Endothelial cell of umbilical vein (primary cell): ENCODE data around the gene MOK. TPM values are rescaled to one million over a fixed set of nuclear protein-coding genes. Genes with fewer than 3 reads are reported as not detected.

Experiments
- BruUV-seq: library from RNA; stranded (reverse); fragments of 400-500 nt; replicated peaks from 2 replicates; lab custom pipeline; 2021; lab: Mats Ljungman, UMichigan
- CTCF ChIA-PET: fragments of 300-600, 350-600 bp; sonication (Branson Sonifier 250); formaldehyde crosslinking; loops from one replicate; lab custom pipeline; 2021; ENCODE audit warnings: antibody characterized with exemption, inconsistent platforms; lab: Charles Lee
- POLR2A ChIA-PET: fragments of 300-600, 350-600 bp; sonication (Branson Sonifier 250); formaldehyde crosslinking; loops from one replicate; lab custom pipeline; 2021; ENCODE audit warnings: antibody characterized with exemption, inconsistent platforms; lab: Charles Lee
- DNase-seq: peaks from one replicate; pipeline ENCODE4 v3.0.0-alpha.2; 2011; ENCODE audit warnings: low read depth, low spot score
- FAIRE-seq: peaks from 2 replicates; lab custom pipeline; 2011; peaks lifted over from hg19 to GRCh38; lab: Jason Lieb, UNC
- H2AFZ ChIP-seq: 2 replicates; pipeline ENCODE4 v1.6.0; 2012; ENCODE audit warnings: low read depth, low read length, control low read depth, inconsistent platforms
- H3K27ac ChIP-seq: 2 replicates; pipeline ENCODE4 v1.5.1; 2011; ENCODE audit warnings: low read depth, mild to moderate bottlenecking, control low read depth, low read length, moderate library complexity; ENCODE audit not compliant: insufficient read depth
- H3K27me3 ChIP-seq, 2 experiments: 2 replicates each; pipeline versions ENCODE4 v1.6.0 to v1.6.1; 2011; ENCODE audit warnings: low read length in 2 of 2, mixed read lengths in 1 of 2; ENCODE audit not compliant: control insufficient read depth in 2 of 2, insufficient read depth in 2 of 2
- H3K36me3 ChIP-seq, 2 experiments: 2 replicates in 1 of 2; 3 replicates in 1 of 2; pipeline ENCODE4 v1.5.1; 2011; ENCODE audit warnings: low read length in 2 of 2, mild to moderate bottlenecking in 1 of 2, moderate library complexity in 1 of 2; ENCODE audit not compliant: control insufficient read depth in 2 of 2, insufficient read depth in 2 of 2; ENCODE audit errors: extremely low read depth in 1 of 2
- H3K4me1 ChIP-seq: 3 replicates; pipeline ENCODE4 v1.5.1; 2011; ENCODE audit warnings: mild to moderate bottlenecking, low read length; ENCODE audit not compliant: control insufficient read depth, insufficient read depth; ENCODE audit errors: extremely low read depth
- H3K4me2 ChIP-seq: 2 replicates; pipeline ENCODE4 v1.6.1; 2011; ENCODE audit warnings: low read length, control low read depth, mixed read lengths; ENCODE audit not compliant: insufficient read depth
- H3K4me3 ChIP-seq, 3 experiments: fragments of 200-600 bp in 1 of 3; sonication (generic), shearing (Covaris generic) in 1 of 3; replicated peaks in 1 of 3; 2 replicates each; pipeline ENCODE4 v1.5.1; 2011 to 2016; ENCODE audit warnings: control low read depth in 3 of 3, low read length in 3 of 3, mild to moderate bottlenecking in 2 of 3, inconsistent platforms in 1 of 3, low read depth in 1 of 3, moderate library complexity in 1 of 3; ENCODE audit not compliant: insufficient read depth in 1 of 3
- H3K79me2 ChIP-seq: 2 replicates; pipeline ENCODE4 v1.6.0; 2012; ENCODE audit warnings: low read length, inconsistent platforms; ENCODE audit not compliant: control insufficient read depth, insufficient read depth
- H3K9ac ChIP-seq: replicated peaks from 2 replicates; pipeline ENCODE3; 2011; ENCODE audit warnings: low read length, control low read depth; ENCODE audit not compliant: insufficient read depth; ENCODE audit errors: extremely low read depth
- H3K9me1 ChIP-seq: replicated peaks from 3 replicates; pipeline ENCODE4 v1.6.0; 2011; ENCODE audit warnings: mild to moderate bottlenecking, low read length; ENCODE audit not compliant: control insufficient read depth, insufficient read depth; ENCODE audit errors: extremely low read depth
- H3K9me3 ChIP-seq: replicated peaks from 2 replicates; pipeline ENCODE4 v1.5.1; 2012; ENCODE audit warnings: low read length, inconsistent platforms; ENCODE audit not compliant: control insufficient read depth, insufficient read depth
- H4K20me1 ChIP-seq: replicated peaks from 2 replicates; pipeline ENCODE3; 2011; ENCODE audit warnings: mild to moderate bottlenecking, low read length; ENCODE audit not compliant: control insufficient read depth, insufficient read depth; ENCODE audit errors: extremely low read depth
- CTCF ChIP-seq, 2 donors: IDR thresholded peaks; 1 replicate in 1 of 2; 2 replicates in 1 of 2; pipeline ENCODE4 v1.5.1; 2011; ENCODE audit warnings: low read length in 2 of 2, mild to moderate bottlenecking in 2 of 2, moderate library complexity in 2 of 2, control low read depth in 1 of 2, inconsistent platforms in 1 of 2, low read depth in 1 of 2; ENCODE audit not compliant: insufficient read depth in 1 of 2; ENCODE audit errors: extremely low read depth in 1 of 2
- EZH2 ChIP-seq: IDR thresholded peaks from 2 replicates; pipeline ENCODE4 v1.6.1; 2012; ENCODE audit warnings: borderline replicate concordance, low read depth, mild to moderate bottlenecking, moderate library complexity, low read length, inconsistent platforms; ENCODE audit not compliant: severe bottlenecking
- FOS ChIP-seq: IDR thresholded peaks from 2 replicates; pipeline ENCODE4 v1.6.1; 2011; ENCODE audit warnings: mild to moderate bottlenecking, low read length, moderate library complexity, borderline replicate concordance; ENCODE audit not compliant: insufficient read depth
- GATA2 ChIP-seq: IDR thresholded peaks from 2 replicates; pipeline ENCODE4 v1.7.0; 2011; ENCODE audit warnings: low read depth, mild to moderate bottlenecking, moderate library complexity, mixed read lengths, low read length; ENCODE audit not compliant: insufficient read length, insufficient read depth
- JUN ChIP-seq: IDR thresholded peaks from 2 replicates; pipeline ENCODE4 v1.6.1; 2011; ENCODE audit warnings: borderline replicate concordance, low read depth; ENCODE audit not compliant: insufficient read length, insufficient read depth
- MYC ChIP-seq: IDR thresholded peaks from one replicate; pipeline ENCODE4 v1.6.1; 2011; ENCODE audit warnings: mild to moderate bottlenecking, low read depth, low read length
- POLR2A ChIP-seq: IDR thresholded peaks from 2 replicates; pipeline ENCODE4 v1.6.1; 2012; ENCODE audit warnings: low read depth, mild to moderate bottlenecking, control low read depth, low read length
- POLR2AphosphoS5 ChIP-seq: IDR thresholded peaks from 2 replicates; pipeline ENCODE4 v1.6.1; 2012; ENCODE audit warnings: low read depth, mild to moderate bottlenecking, control low read depth, low read length, moderate library complexity; ENCODE audit not compliant: insufficient read depth
- dilution Hi-C: fragments of 300-500 bp; cut with MboI; formaldehyde crosslinking; loops from one replicate; pipeline ENCODE4 v1.15.0; 2019; ENCODE audit warnings: low sequenced_read_pairs; ENCODE audit not compliant: extremely low pct_ligation_motif_present
- intact Hi-C: fragments of 100-400 bp; cut with micrococcal nuclease; formaldehyde crosslinking; loops from one replicate; pipeline ENCODE4 v1.10.0; 2022
- polyA plus RNA-seq, 4 experiments: library from polyadenylated mRNA; depleted of rRNA in 3 of 4; stranded (reverse) in 3 of 4; unstranded in 1 of 4; fragments of >200 nt; gene quantifications; 2 replicates each; pipeline versions ENCODE4 v1.2.1 to v1.2.3, GENCODE V29; 2011 to 2012; ENCODE audit warnings: missing spikeins in 1 of 4
- total RNA-seq: library from RNA; stranded (reverse); gene quantifications from 2 replicates; pipeline ENCODE4 v1.2.3, GENCODE V29; 2021
- TF ChIP-seq, protein P1 (sequence below): IDR thresholded peaks from 2 replicates; pipeline ENCODE4 v1.6.1; 2011; ENCODE audit not compliant: insufficient read depth, insufficient read length

MOK gene
- total and polyA plus RNA-seq, 2 donors (not counting 3 experiments of a cell fraction or from before 2014, with no cell fraction given) = 6.1 to 8.6 TPM

DNA sequence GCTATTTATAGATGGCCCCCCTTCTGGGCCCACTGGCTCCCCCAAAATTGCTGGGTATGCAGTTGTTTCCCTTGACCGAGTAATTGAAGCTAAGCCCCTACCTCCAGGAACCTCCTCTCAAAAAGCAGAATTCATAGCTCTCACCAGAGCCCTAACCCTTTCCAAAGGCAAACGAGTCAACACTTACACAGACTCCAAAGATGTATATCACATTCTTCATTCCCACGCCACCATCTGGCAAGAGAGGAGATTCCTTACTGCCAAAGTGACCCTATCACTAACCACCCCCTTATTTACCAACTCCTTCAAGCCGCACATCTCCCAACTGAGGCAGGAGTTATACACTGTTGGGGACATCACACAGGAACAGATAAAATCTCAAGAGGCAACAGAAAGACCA is 66.8 kb downstream of the MOK start:
- no peaks in the 10 kb centered on the region for H3K27me3 ChIP-seq
- intact Hi-C loops (loop anchor here (10.0 kb wide), 1 partner anchor 277 kb away; no protein-coding TSS in a partner anchor), dilution Hi-C loops (no loop called here)
- H2AFZ ChIP-seq = no peak overlapping the region
- no peaks in the 10 kb centered on the region for H3K79me2 ChIP-seq
- no peak overlapping the region for H3K27ac ChIP-seq
- no peak overlapping the region for H3K4me2 ChIP-seq
- no peak for FAIRE-seq
- TF ChIP-seq POLR2AphosphoS5 (no peak), CTCF (IDR thresholded peaks at IDR 0.05; ENCODE audit: extremely low read depth in 1 of 2, insufficient read depth in 1 of 2, low read depth in 1 of 2, low read length in 2 of 2) (no peak), POLR2A (no peak), FOS (no peak), GATA2 (no peak), EZH2 (no peak), JUN (no peak), MYC (no peak)
- TF ChIP-seq, protein P1, sequence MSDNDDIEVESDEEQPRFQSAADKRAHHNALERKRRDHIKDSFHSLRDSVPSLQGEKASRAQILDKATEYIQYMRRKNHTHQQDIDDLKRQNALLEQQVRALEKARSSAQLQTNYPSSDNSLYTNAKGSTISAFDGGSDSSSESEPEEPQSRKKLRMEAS = no peak
- ChIA-PET POLR2A (no interaction called here), CTCF (interaction anchor here (4.1 kb wide), 1 partner anchor 76 kb away, joined by 32 read pairs; no protein-coding TSS in a partner anchor)
- no peak for DNase-seq
- no peak overlapping the region for H3K9ac ChIP-seq
- H3K36me3 ChIP-seq = no peaks in the 10 kb centered on the region
- peaks cover 3% of the 10 kb centered on the region for H3K4me1 ChIP-seq
- H3K4me3 ChIP-seq = no peak overlapping the region
- no peaks in the 10 kb centered on the region for H3K9me1 ChIP-seq
- H3K9me3 ChIP-seq = no peaks in the 10 kb centered on the region
- BruUV-seq = no TSS peak
- H4K20me1 ChIP-seq = no peaks in the 10 kb centered on the region
